Measurements from ENCODE around the gene ACD.

The ACD gene

GRCh38 chr16:67661101-67661761 is 1.2 kb upstream of the ACD start:
- no peak for DNase-seq

- DNase-seq, result peak; percentile 91
These were observed 536 bp upstream of the ACD start, which contains the start of gene PARD6A for GRCh38 chr16:67660564-67661028. PARD6A (plus strand) TSS chr16:67660960; CDS start chr16:67661039, 79 bp downstream.

- no peak for DNase-seq
These were observed 998 bp downstream of the ACD start for GRCh38 chr16:67658849-67659674.

- no peak for DNase-seq
These were observed 2.1 kb downstream of the ACD start for GRCh38 chr16:67657751-67658518.

- DNase-seq, result no peak
These were observed 2.9 kb downstream of the ACD start for GRCh38 chr16:67657017-67657608.

GRCh38 chr16:67656344-67657016 is 3.6 kb downstream of the ACD start:
- DNase-seq, result no peak

- DNase-seq, result no peak
These were observed 4.7 kb downstream of the ACD start for GRCh38 chr16:67655363-67655762.

- DNase-seq, result no peak
These were observed 5.6 kb downstream of the ACD start for GRCh38 chr16:67654403-67654911.

- DNase-seq, result no peak
These were observed 6.2 kb downstream of the ACD start for GRCh38 chr16:67653789-67654402.

- DNase-seq, result no peak
These were observed 6.8 kb downstream of the ACD start for GRCh38 chr16:67653128-67653788.

- no peak for DNase-seq
These were observed 7.4 kb downstream of the ACD start for GRCh38 chr16:67652578-67653127.

GRCh38 chr16:67651847-67652246 is 8.2 kb downstream of the ACD start:
- DNase-seq, result no peak

- DNase-seq, result no peak
These were observed 9.0 kb downstream of the ACD start for GRCh38 chr16:67651039-67651438.

- DNase-seq, result no peak
These were observed 10.0 kb downstream of the ACD start for GRCh38 chr16:67650023-67650422.

- no peak for DNase-seq
These were observed 10.5 kb downstream of the ACD start for GRCh38 chr16:67649494-67649931.

- no peak for DNase-seq
These were observed 11.2 kb downstream of the ACD start for GRCh38 chr16:67648764-67649407.

GRCh38 chr16:67648088-67648763 is 11.8 kb downstream of the ACD start:
- no peak for DNase-seq

- no peak for DNase-seq
These were observed 12.4 kb downstream of the ACD start for GRCh38 chr16:67647681-67648080.

- DNase-seq, result no peak
These were observed 12.9 kb downstream of the ACD start for GRCh38 chr16:67647111-67647651.

Measured in T-helper 9 cell (primary cell).